Heart right ventricle (tissue), 16 donors: Measurements from ENCODE around the gene ACAN. TPM values are rescaled to one million over a fixed set of nuclear protein-coding genes. Genes with fewer than 3 reads are reported as not detected.

ENCODE experiments used
- ATAC-seq, 8 donors: fragments of 200-7000 bp; cut with Tn5 transposase; one replicate each; pipeline ENCODE4 v1.9.1; 2020; ENCODE audit warnings: mild to moderate bottlenecking in 8 of 8, moderate library complexity in 8 of 8, moderate number of reproducible peaks in 1 of 8
- DNase-seq, 2 donors: peaks; one replicate each; pipeline ENCODE4 v3.0.0-alpha.2; 2020
- H3K27ac ChIP-seq, 10 donors: fragments of 200-600 bp; sonication (generic) in 2 of 10; one replicate each; pipeline versions ENCODE4 v1.5.0 to v1.8.0; 2020 to 2022; ENCODE audit warnings: mild to moderate bottlenecking in 3 of 10
- H3K27me3 ChIP-seq, 7 donors: fragments of 200-600 bp; one replicate each; pipeline ENCODE4 v1.8.0; 2021 to 2022; ENCODE audit warnings: mild to moderate bottlenecking in 2 of 7
- H3K36me3 ChIP-seq, 9 donors: fragments of 200-600 bp; sonication (generic) in 1 of 9; one replicate each; pipeline versions ENCODE4 v1.5.0 to v1.8.0; 2020 to 2022; ENCODE audit warnings: mild to moderate bottlenecking in 2 of 9
- H3K4me1 ChIP-seq, 9 donors: fragments of 200-600 bp; sonication (generic) in 1 of 9; one replicate each; pipeline versions ENCODE4 v1.5.0 to v1.8.0; 2020 to 2022; ENCODE audit warnings: mild to moderate bottlenecking in 4 of 9
- H3K4me3 ChIP-seq, 10 donors: fragments of 200-600 bp; sonication (generic) in 2 of 10; one replicate each; pipeline versions ENCODE4 v1.5.0 to v1.8.0; 2020 to 2022; ENCODE audit warnings: mild to moderate bottlenecking in 7 of 10, moderate library complexity in 2 of 10
- H3K9me3 ChIP-seq, 11 donors: fragments of 200-600 bp in 10 of 11; sonication (generic) in 2 of 11; one replicate each; pipeline versions ENCODE4 v1.5.0 to v1.8.0; 2013 to 2022; ENCODE audit warnings: mild to moderate bottlenecking in 2 of 11, control low read depth in 1 of 11, moderate library complexity in 1 of 11
- CTCF ChIP-seq, 9 donors: fragments of 200-600 bp; sonication (generic) in 2 of 9; IDR thresholded peaks; one replicate each; pipeline versions ENCODE4 v1.5.0 to v1.8.0; 2021 to 2022; ENCODE audit warnings: antibody characterized with exemption in 9 of 9, mild to moderate bottlenecking in 5 of 9, moderate library complexity in 1 of 9
- WGBS, 2 donors: extraction: QIAGEN DNeasy Blood & Tissue Kit; methylation state at CpG; one replicate each; pipeline ENCODE4 v1.1.7; 2013; ENCODE audit warnings: inconsistent platforms in 1 of 2; 5-methylcytosine and 5-hydroxymethylcytosine counted together
- intact Hi-C, 10 donors: fragments of 100-400 bp; cut with DNase I; formaldehyde crosslinking; loops; one replicate each; pipeline versions ENCODE4 v1.11.1 to v1.14.2; 2022
- polyA plus RNA-seq, 2 donors: library from polyadenylated mRNA; stranded (reverse); fragments of 200-250 nt; gene quantifications; one replicate each; pipeline ENCODE4 v1.2.3, GENCODE V29; 2013
- total RNA-seq, 10 donors: library from RNA; stranded (reverse); fragmentation: NEBNext Ultra II Directional in 3 of 10; extraction: Animal tissue kit (Norgen Biotek cat#: 25700) in 3 of 10; gene quantifications; one replicate each; pipeline versions ENCODE4 v1.2.1 to v1.2.4, GENCODE V29; 2021 to 2023
- donor health status: Arrhythmogenic right ventricular cardiomyopathy.
- donor health status: ischemic (EF 13 %, LVEDD 7.1; RV severe dilation, severe dysfunction).
- donor health status: healthy with polysubstance abuse.
- donor health status: DM: no; HTN: yes; CAD: no.
- donor health status: DM: no; HTN: no; CAD: no.
- donor health status: ischemic (EF 25% LVEDD 6.9; RV normal size, moderate dysfunction).
- donor health status: ischemic (EF 25% LVEDD 5.7; RV mildly dilated, moderate dysfunction).
- donor health status: healthy.
- donor health status: DM: yes; HTN: yes; CAD: no.
- donor health status: Ischemic cardiomyopathy.
- donor health status: ischemic (EF 35%, LVEDD 5.7; RV mildly dilated, moderate dysfunction).
- donor health status: nonischemic (EF 11% LVEDD 7.7; RV severe dilation, severe dysfunction).
- donor health status: DM: yes; HTN: yes; CAD: no.
- donor health status: PGD.
- donor health status: ischemic (EF 29% LVEDD 5.4; RV normal size, mild dysfunction).
- donor health status: nonischemic (EF 23%, LVEDD 6.1; RV moderate dilation, normal function).

Gene ACAN
- total and polyA plus RNA-seq, 12 donors, result 0.08 to 0.66 (median 0.19) TPM; not detected in 2

GRCh38 chr15:88812133-88812532 lies 8.9 kb downstream of the ACAN start:
- Histone ChIP-seq H3K4me1 (no peaks in the 10 kb centered on the region), H3K27ac (no peak overlapping the region), H3K9me3 (no peaks in the 10 kb centered on the region), H3K36me3 (no peaks in the 10 kb centered on the region), H3K4me3 (no peak overlapping the region), H3K27me3 (peaks cover 0 to 73% (median 37%) of the 10 kb centered on the region in 7 donors)
- no peak for ATAC-seq
- TF ChIP-seq CTCF (IDR thresholded peaks at IDR 0.05), result no peak
- intact Hi-C loops, result no loop called here
- DNase-seq, result no peak
- whole genome bisulfite sequencing, 2 donors, result 36 to 38% methylated on average over 4 of the region's 4 CpGs

GRCh38 chr15:88813960-88814359 lies 10.7 kb downstream of the ACAN start:
- H3K27ac ChIP-seq, result no peak overlapping the region
- intact Hi-C loops, result no loop called here
- no peaks in the 10 kb centered on the region for H3K36me3 ChIP-seq
- H3K4me3 ChIP-seq, result no peak overlapping the region
- DNase-seq, result no peak
- no peaks in the 10 kb centered on the region for H3K9me3 ChIP-seq
- no peak for TF ChIP-seq CTCF (IDR thresholded peaks at IDR 0.05)
- no peak for ATAC-seq
- H3K27me3 ChIP-seq, result peaks cover 0 to 61% (median 24%) of the 10 kb centered on the region in 7 donors
- WGBS, 2 donors, result 66 to 70% methylated on average over 4 of the region's 4 CpGs
- H3K4me1 ChIP-seq, result no peaks in the 10 kb centered on the region

- no peak for ATAC-seq
- H3K9me3 ChIP-seq, result no peaks in the 10 kb centered on the region
- no peak for DNase-seq
- H3K4me1 ChIP-seq, result no peaks in the 10 kb centered on the region
- intact Hi-C loops, result no loop called here
- peaks cover 0 to 61% (median 22%) of the 10 kb centered on the region in 7 donors for H3K27me3 ChIP-seq
- no peak for TF ChIP-seq CTCF (IDR thresholded peaks at IDR 0.05)
- H3K4me3 ChIP-seq, result no peak overlapping the region
- H3K36me3 ChIP-seq, result no peaks in the 10 kb centered on the region
- H3K27ac ChIP-seq, result no peak overlapping the region
- WGBS, 2 donors, result 75 to 77% methylated on average over 6 of the region's 6 CpGs
Observed at GRCh38 chr15:88814393-88814792, 11.2 kb downstream of the ACAN start.

- no peak for DNase-seq
- Histone ChIP-seq H3K27me3 (peaks cover 0 to 45% (median 5%) of the 10 kb centered on the region in 7 donors), H3K27ac (no peak overlapping the region), H3K4me3 (no peak overlapping the region), H3K36me3 (no peaks in the 10 kb centered on the region), H3K9me3 (no peaks in the 10 kb centered on the region), H3K4me1 (no peaks in the 10 kb centered on the region)
- no peak for TF ChIP-seq CTCF (IDR thresholded peaks at IDR 0.05)
- 51 to 66% methylated on average over 2 of the region's 2 CpGs for WGBS, 2 donors
- no peak for ATAC-seq
- intact Hi-C loops, result no loop called here
Observed at GRCh38 chr15:88818920-88819319, 15.7 kb downstream of the ACAN start.
